Fibroblast of the aortic adventitia (primary cell): ENCODE data around the gene SDCBP2. TPM values are rescaled to one million over a fixed set of nuclear protein-coding genes. Genes with fewer than 3 reads are reported as not detected.
A peak's percentile ranks its signal among the peaks of the same experiment; 100 is the strongest.

Experiments used
- DNase-seq: peaks from one replicate; pipeline ENCODE4 v3.0.0-alpha.2; 2010; ENCODE audit warnings: low read depth
- H3K4me3 ChIP-seq: 2 replicates; pipeline ENCODE4 v1.5.1; 2011; ENCODE audit warnings: low read depth, mild to moderate bottlenecking, control low read depth, low read length, moderate library complexity
- total RNA-seq: library from RNA; depleted of rRNA; stranded (reverse); fragments of >200 nt; gene quantifications from 2 replicates; pipeline ENCODE4 v1.2.3, GENCODE V29; 2012; ENCODE audit warnings: low replicate concordance
- TF ChIP-seq, protein P1 (sequence below): IDR thresholded peaks from 2 replicates; pipeline ENCODE4 v1.5.1; 2011; ENCODE audit warnings: mild to moderate bottlenecking, low read length, control low read depth, inconsistent platforms; ENCODE audit not compliant: insufficient read depth

SDCBP2 gene
- total RNA-seq, 1 donor = 1.4 TPM

DNA sequence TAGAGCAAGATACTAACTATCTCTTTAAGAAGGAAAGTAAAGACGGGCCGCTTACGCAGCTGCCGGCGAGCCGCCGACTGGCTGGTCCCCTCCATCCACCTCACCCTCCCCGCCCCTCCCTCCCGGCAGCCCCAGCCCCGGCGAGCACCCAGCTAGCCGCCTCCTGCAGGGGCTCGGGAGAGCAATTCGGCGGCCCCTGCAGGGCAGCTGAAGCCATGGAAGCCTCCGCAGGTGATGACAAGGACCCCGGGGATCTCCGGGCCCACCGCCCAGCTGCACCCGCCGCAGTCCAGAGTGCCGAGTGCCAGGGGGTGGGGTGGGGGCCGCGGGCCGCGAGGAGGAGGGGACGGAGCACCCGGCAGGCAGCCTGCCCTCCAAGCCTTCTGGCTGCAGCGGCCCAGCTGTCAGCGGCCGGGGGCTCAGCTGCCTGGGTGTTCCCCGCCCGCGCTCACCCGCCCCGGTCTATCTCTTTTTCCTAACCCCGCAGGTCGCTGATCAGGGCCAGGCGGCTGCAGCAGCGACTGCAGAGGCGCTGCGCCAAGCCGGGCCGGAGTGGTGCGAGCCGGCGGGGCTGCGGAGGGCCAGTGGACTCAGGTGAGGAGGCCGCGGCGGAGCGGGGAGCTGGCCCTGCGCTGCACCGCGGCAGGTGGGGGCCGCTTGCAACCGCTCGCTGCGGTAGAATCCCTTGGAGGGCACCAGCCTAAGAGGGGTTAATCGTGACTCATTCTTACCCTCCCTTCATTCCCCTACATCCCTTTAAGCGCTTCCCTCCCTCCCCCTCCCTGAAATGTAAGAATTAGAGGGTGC, 62.6 kb downstream of the SDCBP2 start, which contains the start of gene SNPH:
SNPH (plus strand) TSS at position 128 of the 807 bp plus-strand sequence. CDS start 29,946 bp downstream, outside the sequence.
- H3K4me3 ChIP-seq = peak within 1 kb of the TSS; percentile 74
- peak; percentile 67 for DNase-seq
- TF ChIP-seq, protein P1, sequence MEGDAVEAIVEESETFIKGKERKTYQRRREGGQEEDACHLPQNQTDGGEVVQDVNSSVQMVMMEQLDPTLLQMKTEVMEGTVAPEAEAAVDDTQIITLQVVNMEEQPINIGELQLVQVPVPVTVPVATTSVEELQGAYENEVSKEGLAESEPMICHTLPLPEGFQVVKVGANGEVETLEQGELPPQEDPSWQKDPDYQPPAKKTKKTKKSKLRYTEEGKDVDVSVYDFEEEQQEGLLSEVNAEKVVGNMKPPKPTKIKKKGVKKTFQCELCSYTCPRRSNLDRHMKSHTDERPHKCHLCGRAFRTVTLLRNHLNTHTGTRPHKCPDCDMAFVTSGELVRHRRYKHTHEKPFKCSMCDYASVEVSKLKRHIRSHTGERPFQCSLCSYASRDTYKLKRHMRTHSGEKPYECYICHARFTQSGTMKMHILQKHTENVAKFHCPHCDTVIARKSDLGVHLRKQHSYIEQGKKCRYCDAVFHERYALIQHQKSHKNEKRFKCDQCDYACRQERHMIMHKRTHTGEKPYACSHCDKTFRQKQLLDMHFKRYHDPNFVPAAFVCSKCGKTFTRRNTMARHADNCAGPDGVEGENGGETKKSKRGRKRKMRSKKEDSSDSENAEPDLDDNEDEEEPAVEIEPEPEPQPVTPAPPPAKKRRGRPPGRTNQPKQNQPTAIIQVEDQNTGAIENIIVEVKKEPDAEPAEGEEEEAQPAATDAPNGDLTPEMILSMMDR = no peak

DNA sequence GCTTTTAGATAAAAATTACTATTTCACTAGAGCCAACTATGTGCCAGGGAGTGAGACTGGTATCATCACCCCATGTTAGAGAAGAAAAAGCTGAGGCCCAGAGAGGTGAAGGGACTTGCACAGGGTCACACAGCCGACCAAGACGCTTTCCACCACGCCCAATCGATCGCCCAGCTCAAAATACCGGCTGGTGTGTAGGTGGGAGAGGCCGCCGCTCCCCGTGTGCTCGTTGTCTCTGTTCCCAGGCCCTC, 63.1 kb downstream of the SDCBP2 start:
- TF ChIP-seq, protein P1 = no peak
- H3K4me3 ChIP-seq = peak overlapping the region; percentile 74
- no peak for DNase-seq

DNA sequence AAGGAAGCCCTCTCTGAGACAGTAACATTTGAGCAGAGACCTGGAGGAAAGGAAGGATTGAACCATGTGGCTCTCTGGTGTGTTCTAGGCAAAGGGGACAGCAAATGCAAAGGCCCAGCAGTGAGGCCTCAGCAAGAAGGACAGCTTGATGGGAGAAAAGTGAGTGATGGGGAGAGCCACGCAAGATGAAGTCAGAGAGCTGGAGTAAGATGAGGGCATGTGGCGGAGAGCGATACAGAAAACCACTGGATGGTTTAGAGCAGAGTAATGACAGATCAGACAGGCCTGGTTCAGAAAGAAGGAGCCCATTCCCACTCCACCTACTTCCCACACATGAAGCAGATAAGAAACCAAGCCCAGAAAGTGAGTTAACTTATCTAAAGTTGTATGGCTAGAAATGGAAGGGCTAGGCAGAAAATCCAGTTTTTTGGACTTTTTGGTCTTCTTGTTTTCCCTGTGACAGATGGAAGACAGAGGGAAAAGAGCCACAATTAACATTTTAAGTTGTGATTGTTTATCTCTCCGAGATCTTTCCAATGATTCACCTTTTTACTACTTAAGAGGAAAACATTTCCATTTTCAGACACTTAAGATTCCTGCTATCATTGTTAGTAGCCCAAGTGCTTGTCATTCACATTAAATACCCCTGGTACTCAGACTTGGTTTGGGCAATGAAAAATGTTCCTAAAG, 63.6 kb downstream of the SDCBP2 start:
- TF ChIP-seq, protein P1 = no peak
- H3K4me3 ChIP-seq = peak overlapping the region; percentile 74
- no peak for DNase-seq

- DNase-seq = no peak
- TF ChIP-seq, protein P1 = no peak
Observed at GRCh38 chr20:1264727-1265126, 64.2 kb downstream of the SDCBP2 start.

GRCh38 chr20:1263853-1264252, 65.1 kb downstream of the SDCBP2 start:
- TF ChIP-seq, protein P1 = no peak
- no peak overlapping the region for H3K4me3 ChIP-seq
- DNase-seq = peak; percentile 34

More at GRCh38 chr20:1264727-1265126, 64.2 kb downstream of the SDCBP2 start:
- no peak overlapping the region for H3K4me3 ChIP-seq

Other genes with a start within 250 kb of the SDCBP2 start
- 62.1 and 142 TPM in 2 replicates for gene PSMF1, start 210.5 kb downstream of the SDCBP2 start, total RNA-seq
- not detected in 2 replicates for gene TMEM74B, start 144.2 kb downstream of the SDCBP2 start, total RNA-seq
- gene C20orf202, start 125.7 kb downstream of the SDCBP2 start, total RNA-seq = 0.09 TPM in 1 of 2 replicates, not detected in the other
- not detected in 2 replicates for gene RAD21L1, start 103.1 kb downstream of the SDCBP2 start, total RNA-seq
- gene SNPH, start 62.8 kb downstream of the SDCBP2 start, total RNA-seq = 5.6 and 7.7 TPM in 2 replicates
- gene FKBP1A, start 63.9 kb upstream of the SDCBP2 start, total RNA-seq = 39.3 and 200 TPM in 2 replicates
- 24.1 and 26.9 TPM in 2 replicates for gene NSFL1C, start 137.7 kb upstream of the SDCBP2 start, total RNA-seq
- gene SIRPB2, start 162.3 kb upstream of the SDCBP2 start, total RNA-seq = not detected in 2 replicates
- not detected in 2 replicates for gene SIRPD, start 228.6 kb upstream of the SDCBP2 start, total RNA-seq